Caco-2 (cell line): ENCODE measurements around the gene AKR1B1. TPM values are rescaled to one million over a fixed set of nuclear protein-coding genes. Genes with fewer than 3 reads are reported as not detected.

Experiments used
- BruUV-seq: library from RNA; stranded (reverse); fragments of 400-500 nt; replicated peaks from 2 replicates; lab custom pipeline; 2021; lab: Mats Ljungman, UMichigan
- CTCF ChIA-PET: fragments of 300-600 bp; sonication (Branson Sonifier 250); formaldehyde crosslinking; loops from one replicate; lab custom pipeline; 2022; ENCODE audit warnings: antibody characterized with exemption; lab: Charles Lee
- POLR2A ChIA-PET: fragments of 300-600 bp; sonication (Branson Sonifier 250); formaldehyde crosslinking; loops from one replicate; lab custom pipeline; 2022; ENCODE audit warnings: antibody characterized with exemption; lab: Charles Lee
- DNase-seq, 2 experiments: peaks; one replicate each; pipeline versions ENCODE4 v3.0.0 to v3.0.0-alpha.2; 2020 to 2022
- H3K27me3 ChIP-seq: replicated peaks from 2 replicates; pipeline ENCODE4 v1.6.0; 2011; ENCODE audit warnings: low read length; ENCODE audit not compliant: control insufficient read depth, insufficient read depth
- H3K36me3 ChIP-seq: 2 replicates; pipeline ENCODE4 v1.5.1; 2011; ENCODE audit warnings: low read length; ENCODE audit not compliant: control insufficient read depth, insufficient read depth
- H3K4me1 ChIP-seq: fragments of 250-450 bp; sonication (Bioruptor Pico); 2 replicates; pipeline ENCODE4 v1.5.1; 2020; ENCODE audit warnings: mild to moderate bottlenecking
- H3K4me3 ChIP-seq: 2 replicates; pipeline ENCODE4 v1.5.1; 2011; ENCODE audit warnings: low read depth, mild to moderate bottlenecking, control low read depth, low read length
- H3K9me3 ChIP-seq: fragments of 250-450 bp; sonication (Bioruptor Pico); 2 replicates; pipeline ENCODE4 v1.5.1; 2020; ENCODE audit warnings: mild to moderate bottlenecking, moderate library complexity
- H3K27ac Mint-ChIP-seq: one replicate; pipeline ENCODE4 v1.8.0; 2022; ENCODE audit warnings: mixed read lengths; ENCODE audit not compliant: unreplicated experiment
- H3K27me3 Mint-ChIP-seq: one replicate; pipeline ENCODE4 v1.8.0; 2022; ENCODE audit warnings: mixed read lengths; ENCODE audit not compliant: insufficient read depth, unreplicated experiment
- H3K36me3 Mint-ChIP-seq: one replicate; pipeline ENCODE4 v1.8.0; 2022; ENCODE audit warnings: mild to moderate bottlenecking, mixed read lengths; ENCODE audit not compliant: insufficient read depth, unreplicated experiment
- H3K4me1 Mint-ChIP-seq: one replicate; pipeline ENCODE4 v1.8.0; 2022; ENCODE audit warnings: low read depth, mixed read lengths; ENCODE audit not compliant: unreplicated experiment
- H3K4me3 Mint-ChIP-seq: one replicate; pipeline ENCODE4 v1.8.0; 2022; ENCODE audit warnings: mild to moderate bottlenecking, moderate library complexity, mixed read lengths; ENCODE audit not compliant: unreplicated experiment
- H3K9me3 Mint-ChIP-seq: one replicate; pipeline ENCODE4 v1.8.0; 2022; ENCODE audit warnings: mixed read lengths; ENCODE audit not compliant: unreplicated experiment
- CTCF ChIP-seq, 2 experiments: fragments of 200-600 bp in 1 of 2; IDR thresholded peaks; 1 replicate in 1 of 2; 2 replicates in 1 of 2; pipeline versions ENCODE4 v1.5.1 to v1.8.0; 2011 to 2022; ENCODE audit warnings: antibody characterized with exemption in 1 of 2, control low read depth in 1 of 2, inconsistent platforms in 1 of 2, low read depth in 1 of 2, low read length in 1 of 2, mild to moderate bottlenecking in 1 of 2, moderate library complexity in 1 of 2; ENCODE audit not compliant: insufficient read depth in 1 of 2, severe bottlenecking in 1 of 2, unreplicated experiment in 1 of 2
- intact Hi-C: fragments of 100-400 bp; cut with micrococcal nuclease; formaldehyde crosslinking; loops from one replicate; pipeline ENCODE4 v1.10.0; 2022; ENCODE audit not compliant: unreplicated experiment
- total RNA-seq: library from RNA; stranded (reverse); gene quantifications from 2 replicates; pipeline ENCODE4 v1.2.3, GENCODE V29; 2022

AKR1B1 gene
- total RNA-seq, 1 experiment from 2014 or later: 58.6 TPM

- CTCF ChIA-PET: no interaction called here
- BruUV-seq: no TSS peak
- POLR2A ChIA-PET: no interaction called here
- H3K4me1 Mint-ChIP-seq: peaks cover 7% of the 10 kb centered on the region
- no peak overlapping the region for H3K27ac Mint-ChIP-seq
- Histone ChIP-seq H3K9me3 (no peaks in the 10 kb centered on the region), H3K4me3 (no peak overlapping the region), H3K36me3 (no peaks in the 10 kb centered on the region), H3K27me3 (no peaks in the 10 kb centered on the region), H3K4me1 (0 out of 2 replicates have a peak, but pooled peaks cover 9% of the 10 kb centered on the region)
- no peak for TF ChIP-seq CTCF (IDR thresholded peaks at IDR 0.05; ENCODE audit: insufficient read depth in 1 of 2, low read depth in 1 of 2, low read length in 1 of 2, severe bottlenecking in 1 of 2, unreplicated experiment in 1 of 2)
- peaks cover 2% of the 10 kb centered on the region for H3K36me3 Mint-ChIP-seq
- no peak for DNase-seq
- intact Hi-C loops: no loop called here
- H3K9me3 Mint-ChIP-seq: no peaks in the 10 kb centered on the region
- H3K4me3 Mint-ChIP-seq: no peak overlapping the region
- peaks cover 4% of the 10 kb centered on the region for H3K27me3 Mint-ChIP-seq
Measured at GRCh38 chr7:134428942-134429341, 30.0 kb downstream of the AKR1B1 start.

GRCh38 chr7:134427896-134428295 lies 31.0 kb downstream of the AKR1B1 start:
- Mint-ChIP-seq H3K27ac (no peak overlapping the region), H3K27me3 (peaks cover 4% of the 10 kb centered on the region), H3K9me3 (no peaks in the 10 kb centered on the region), H3K4me1 (peaks cover 7% of the 10 kb centered on the region), H3K4me3 (no peak overlapping the region), H3K36me3 (peaks cover 6% of the 10 kb centered on the region)
- TF ChIP-seq CTCF (IDR thresholded peaks at IDR 0.05; ENCODE audit: insufficient read depth in 1 of 2, low read depth in 1 of 2, low read length in 1 of 2, severe bottlenecking in 1 of 2, unreplicated experiment in 1 of 2): no peak
- Histone ChIP-seq H3K9me3 (no peaks in the 10 kb centered on the region), H3K27me3 (no peaks in the 10 kb centered on the region), H3K4me3 (no peak overlapping the region), H3K36me3 (no peaks in the 10 kb centered on the region), H3K4me1 (peaks cover 8% of the 10 kb centered on the region)
- CTCF ChIA-PET: no interaction called here
- BruUV-seq: no TSS peak
- no peak for DNase-seq
- POLR2A ChIA-PET: no interaction called here
- intact Hi-C loops: no loop called here

GRCh38 chr7:134425777-134426176 lies 33.1 kb downstream of the AKR1B1 start:
- H3K27ac Mint-ChIP-seq: no peak overlapping the region
- no peak overlapping the region for H3K4me3 Mint-ChIP-seq
- H3K4me1 ChIP-seq: peaks cover 7% of the 10 kb centered on the region
- H3K9me3 ChIP-seq: no peaks in the 10 kb centered on the region
- ChIA-PET POLR2A (no interaction called here), CTCF (no interaction called here)
- intact Hi-C loops: no loop called here
- no TSS peak for BruUV-seq
- no peaks in the 10 kb centered on the region for H3K9me3 Mint-ChIP-seq
- no peak for TF ChIP-seq CTCF (IDR thresholded peaks at IDR 0.05; ENCODE audit: insufficient read depth in 1 of 2, low read depth in 1 of 2, low read length in 1 of 2, severe bottlenecking in 1 of 2, unreplicated experiment in 1 of 2)
- peaks cover 7% of the 10 kb centered on the region for H3K27me3 Mint-ChIP-seq
- peaks cover 6% of the 10 kb centered on the region for H3K36me3 Mint-ChIP-seq
- H3K4me1 Mint-ChIP-seq: peaks cover 2% of the 10 kb centered on the region
- no peak for DNase-seq
- no peaks in the 10 kb centered on the region for H3K27me3 ChIP-seq
- no peak overlapping the region for H3K4me3 ChIP-seq
- H3K36me3 ChIP-seq: no peaks in the 10 kb centered on the region
